Endothelial cell of umbilical vein (primary cell): ENCODE measurements around the gene RAB33B. TPM values are rescaled to one million over a fixed set of nuclear protein-coding genes. Genes with fewer than 3 reads are reported as not detected.

ENCODE experiments used
- BruUV-seq: library from RNA; stranded (reverse); fragments of 400-500 nt; replicated peaks from 2 replicates; lab custom pipeline; 2021; lab: Mats Ljungman, UMichigan
- CTCF ChIA-PET: fragments of 300-600, 350-600 bp; sonication (Branson Sonifier 250); formaldehyde crosslinking; loops from one replicate; lab custom pipeline; 2021; ENCODE audit warnings: antibody characterized with exemption, inconsistent platforms; lab: Charles Lee
- POLR2A ChIA-PET: fragments of 300-600, 350-600 bp; sonication (Branson Sonifier 250); formaldehyde crosslinking; loops from one replicate; lab custom pipeline; 2021; ENCODE audit warnings: antibody characterized with exemption, inconsistent platforms; lab: Charles Lee
- DNase-seq: peaks from one replicate; pipeline ENCODE4 v3.0.0-alpha.2; 2011; ENCODE audit warnings: low read depth, low spot score
- FAIRE-seq: peaks from 2 replicates; lab custom pipeline; 2011; peaks lifted over from hg19 to GRCh38; lab: Jason Lieb, UNC
- H2AFZ ChIP-seq: 2 replicates; pipeline ENCODE4 v1.6.0; 2012; ENCODE audit warnings: low read depth, low read length, control low read depth, inconsistent platforms
- H3K27ac ChIP-seq: 2 replicates; pipeline ENCODE4 v1.5.1; 2011; ENCODE audit warnings: low read depth, mild to moderate bottlenecking, control low read depth, low read length, moderate library complexity; ENCODE audit not compliant: insufficient read depth
- H3K27me3 ChIP-seq, 2 experiments: 2 replicates each; pipeline versions ENCODE4 v1.6.0 to v1.6.1; 2011; ENCODE audit warnings: low read length in 2 of 2, mixed read lengths in 1 of 2; ENCODE audit not compliant: control insufficient read depth in 2 of 2, insufficient read depth in 2 of 2
- H3K36me3 ChIP-seq, 2 experiments: 2 replicates in 1 of 2; 3 replicates in 1 of 2; pipeline ENCODE4 v1.5.1; 2011; ENCODE audit warnings: low read length in 2 of 2, mild to moderate bottlenecking in 1 of 2, moderate library complexity in 1 of 2; ENCODE audit not compliant: control insufficient read depth in 2 of 2, insufficient read depth in 2 of 2; ENCODE audit errors: extremely low read depth in 1 of 2
- H3K4me1 ChIP-seq: 3 replicates; pipeline ENCODE4 v1.5.1; 2011; ENCODE audit warnings: mild to moderate bottlenecking, low read length; ENCODE audit not compliant: control insufficient read depth, insufficient read depth; ENCODE audit errors: extremely low read depth
- H3K4me2 ChIP-seq: 2 replicates; pipeline ENCODE4 v1.6.1; 2011; ENCODE audit warnings: low read length, control low read depth, mixed read lengths; ENCODE audit not compliant: insufficient read depth
- H3K4me3 ChIP-seq, 3 experiments: fragments of 200-600 bp in 1 of 3; sonication (generic), shearing (Covaris generic) in 1 of 3; replicated peaks in 1 of 3; 2 replicates each; pipeline ENCODE4 v1.5.1; 2011 to 2016; ENCODE audit warnings: control low read depth in 3 of 3, low read length in 3 of 3, mild to moderate bottlenecking in 2 of 3, inconsistent platforms in 1 of 3, low read depth in 1 of 3, moderate library complexity in 1 of 3; ENCODE audit not compliant: insufficient read depth in 1 of 3
- H3K79me2 ChIP-seq: 2 replicates; pipeline ENCODE4 v1.6.0; 2012; ENCODE audit warnings: low read length, inconsistent platforms; ENCODE audit not compliant: control insufficient read depth, insufficient read depth
- H3K9ac ChIP-seq: replicated peaks from 2 replicates; pipeline ENCODE3; 2011; ENCODE audit warnings: low read length, control low read depth; ENCODE audit not compliant: insufficient read depth; ENCODE audit errors: extremely low read depth
- H3K9me1 ChIP-seq: replicated peaks from 3 replicates; pipeline ENCODE4 v1.6.0; 2011; ENCODE audit warnings: mild to moderate bottlenecking, low read length; ENCODE audit not compliant: control insufficient read depth, insufficient read depth; ENCODE audit errors: extremely low read depth
- H3K9me3 ChIP-seq: replicated peaks from 2 replicates; pipeline ENCODE4 v1.5.1; 2012; ENCODE audit warnings: low read length, inconsistent platforms; ENCODE audit not compliant: control insufficient read depth, insufficient read depth
- H4K20me1 ChIP-seq: replicated peaks from 2 replicates; pipeline ENCODE3; 2011; ENCODE audit warnings: mild to moderate bottlenecking, low read length; ENCODE audit not compliant: control insufficient read depth, insufficient read depth; ENCODE audit errors: extremely low read depth
- CTCF ChIP-seq, 2 donors: IDR thresholded peaks; 1 replicate in 1 of 2; 2 replicates in 1 of 2; pipeline ENCODE4 v1.5.1; 2011; ENCODE audit warnings: low read length in 2 of 2, mild to moderate bottlenecking in 2 of 2, moderate library complexity in 2 of 2, control low read depth in 1 of 2, inconsistent platforms in 1 of 2, low read depth in 1 of 2; ENCODE audit not compliant: insufficient read depth in 1 of 2; ENCODE audit errors: extremely low read depth in 1 of 2
- EZH2 ChIP-seq: IDR thresholded peaks from 2 replicates; pipeline ENCODE4 v1.6.1; 2012; ENCODE audit warnings: borderline replicate concordance, low read depth, mild to moderate bottlenecking, moderate library complexity, low read length, inconsistent platforms; ENCODE audit not compliant: severe bottlenecking
- FOS ChIP-seq: IDR thresholded peaks from 2 replicates; pipeline ENCODE4 v1.6.1; 2011; ENCODE audit warnings: mild to moderate bottlenecking, low read length, moderate library complexity, borderline replicate concordance; ENCODE audit not compliant: insufficient read depth
- GATA2 ChIP-seq: IDR thresholded peaks from 2 replicates; pipeline ENCODE4 v1.7.0; 2011; ENCODE audit warnings: low read depth, mild to moderate bottlenecking, moderate library complexity, mixed read lengths, low read length; ENCODE audit not compliant: insufficient read length, insufficient read depth
- JUN ChIP-seq: IDR thresholded peaks from 2 replicates; pipeline ENCODE4 v1.6.1; 2011; ENCODE audit warnings: borderline replicate concordance, low read depth; ENCODE audit not compliant: insufficient read length, insufficient read depth
- MAX ChIP-seq: IDR thresholded peaks from 2 replicates; pipeline ENCODE4 v1.6.1; 2011; ENCODE audit not compliant: insufficient read depth, insufficient read length
- MYC ChIP-seq: IDR thresholded peaks from one replicate; pipeline ENCODE4 v1.6.1; 2011; ENCODE audit warnings: mild to moderate bottlenecking, low read depth, low read length
- POLR2A ChIP-seq: IDR thresholded peaks from 2 replicates; pipeline ENCODE4 v1.6.1; 2012; ENCODE audit warnings: low read depth, mild to moderate bottlenecking, control low read depth, low read length
- POLR2AphosphoS5 ChIP-seq: IDR thresholded peaks from 2 replicates; pipeline ENCODE4 v1.6.1; 2012; ENCODE audit warnings: low read depth, mild to moderate bottlenecking, control low read depth, low read length, moderate library complexity; ENCODE audit not compliant: insufficient read depth
- dilution Hi-C: fragments of 300-500 bp; cut with MboI; formaldehyde crosslinking; loops from one replicate; pipeline ENCODE4 v1.15.0; 2019; ENCODE audit warnings: low sequenced_read_pairs; ENCODE audit not compliant: extremely low pct_ligation_motif_present
- intact Hi-C: fragments of 100-400 bp; cut with micrococcal nuclease; formaldehyde crosslinking; loops from one replicate; pipeline ENCODE4 v1.10.0; 2022
- polyA plus RNA-seq, 4 experiments: library from polyadenylated mRNA; depleted of rRNA in 3 of 4; stranded (reverse) in 3 of 4; unstranded in 1 of 4; fragments of >200 nt; gene quantifications; 2 replicates each; pipeline versions ENCODE4 v1.2.1 to v1.2.3, GENCODE V29; 2011 to 2012; ENCODE audit warnings: missing spikeins in 1 of 4
- total RNA-seq: library from RNA; stranded (reverse); gene quantifications from 2 replicates; pipeline ENCODE4 v1.2.3, GENCODE V29; 2021

Gene RAB33B
- total and polyA plus RNA-seq, 2 donors (not counting 3 experiments of a cell fraction or from before 2014, with no cell fraction given): 7.8 to 14.7 TPM

GRCh38 chr4:139515531-139515958 lies 61.6 kb downstream of the RAB33B start:
- H3K27me3 ChIP-seq: no peaks in the 10 kb centered on the region
- peaks cover 7 to 25% of the 10 kb centered on the region in 2 experiments for H3K36me3 ChIP-seq
- TF ChIP-seq JUN (no peak), POLR2AphosphoS5 (no peak), MYC (no peak), GATA2 (no peak), FOS (no peak), EZH2 (no peak), CTCF (IDR thresholded peaks at IDR 0.05; ENCODE audit: extremely low read depth in 1 of 2, insufficient read depth in 1 of 2, low read depth in 1 of 2, low read length in 2 of 2) (no peak), POLR2A (no peak), MAX (no peak)
- no peak overlapping the region for H3K27ac ChIP-seq
- ChIA-PET POLR2A (no interaction called here), CTCF (interaction anchor here (0.7 kb wide), 1 partner anchor 76 kb away, joined by 5 read pairs; no protein-coding TSS in a partner anchor)
- H3K4me1 ChIP-seq: no peaks in the 10 kb centered on the region
- DNase-seq: no peak
- no peak overlapping the region for H3K9ac ChIP-seq
- dilution Hi-C loops (no loop called here), intact Hi-C loops (no loop called here)
- no peak for FAIRE-seq
- H4K20me1 ChIP-seq: no peaks in the 10 kb centered on the region
- no peak overlapping the region for H3K4me3 ChIP-seq
- H3K9me1 ChIP-seq: no peaks in the 10 kb centered on the region
- no peak overlapping the region for H3K4me2 ChIP-seq
- BruUV-seq: no TSS peak
- no peaks in the 10 kb centered on the region for H3K9me3 ChIP-seq
- H2AFZ ChIP-seq: no peak overlapping the region
- no peaks in the 10 kb centered on the region for H3K79me2 ChIP-seq
